HG03175 (cell line): ENCODE data around the gene TNF.

Experiments
- ATAC-seq: cut with Tn5 transposase; IDR thresholded peaks from one replicate; pipeline ENCODE4 v1.9.1; 2021; ENCODE audit warnings: mild to moderate bottlenecking, moderate library complexity; ENCODE audit not compliant: unreplicated experiment

Gene TNF

GRCh38 chr6:31572041-31572911 is 3.1 kb upstream of the TNF start, which contains the start of gene LTA:
Gene LTA, plus strand, starts transcription at chr6:31572289. Its CDS starts 454 bp downstream, at chr6:31572743.
- ATAC-seq, result peak; percentile 55

- ATAC-seq, result no peak
These were observed 1.9 kb upstream of the TNF start for GRCh38 chr6:31573239-31574105.

GRCh38 chr6:31574106-31575061 is 981 bp upstream of the TNF start:
- ATAC-seq, result no peak

- no peak for ATAC-seq
These were observed 754 bp downstream of the TNF start for GRCh38 chr6:31575952-31576685.

GRCh38 chr6:31576897-31577578 is 1.7 kb downstream of the TNF start:
- ATAC-seq, result no peak

- ATAC-seq, result no peak
These were observed 2.2 kb downstream of the TNF start for GRCh38 chr6:31577579-31577966.

GRCh38 chr6:31578184-31579118 is 3.1 kb downstream of the TNF start:
- no peak for ATAC-seq

- ATAC-seq, result no peak
These were observed 3.7 kb downstream of the TNF start for GRCh38 chr6:31579119-31579505.

- no peak for ATAC-seq
These were observed 4.4 kb downstream of the TNF start for GRCh38 chr6:31579546-31580437.

- no peak for ATAC-seq
These were observed 5.0 kb downstream of the TNF start for GRCh38 chr6:31580438-31580740.

GRCh38 chr6:31580807-31581433 is 5.6 kb downstream of the TNF start:
- peak; percentile 61 for ATAC-seq

- ATAC-seq, result no peak
These were observed 6.3 kb downstream of the TNF start for GRCh38 chr6:31581434-31582229.

- no peak for ATAC-seq
These were observed 6.9 kb downstream of the TNF start, which contains the start of gene LTB for GRCh38 chr6:31582230-31582643. Gene LTB, minus strand, starts transcription at chr6:31582424. Its CDS starts 7 bp downstream, at chr6:31582417.

GRCh38 chr6:31585491-31585890 is 10.1 kb downstream of the TNF start:
- ATAC-seq, result no peak

GRCh38 chr6:31586008-31586407 is 10.6 kb downstream of the TNF start, which contains the start of gene LST1:
Gene LST1, plus strand, starts transcription at chr6:31586277. Its CDS starts 1,023 bp downstream, at chr6:31587300.
- no peak for ATAC-seq
